Mesothelial cell of epicardium (in vitro differentiated cells): ENCODE results near the gene UMOD. TPM values are rescaled to one million over a fixed set of nuclear protein-coding genes. Genes with fewer than 3 reads are reported as not detected.
"Not testable (repeated sequence)": the region's sequence is repeated elsewhere in the genome, so short reads cannot be mapped to it uniquely, and the experiment has no call there.

ENCODE experiments used
- DNase-seq, 2 experiments: peaks; one replicate each; pipeline ENCODE4 v3.0.0; 2021; ENCODE audit warnings: low spot score in 2 of 2; ENCODE audit not compliant: unreplicated experiment in 2 of 2
- H3K27ac Mint-ChIP-seq: 2 replicates; pipeline ENCODE4 v1.8.0; 2021; ENCODE audit warnings: mixed read lengths
- H3K27me3 Mint-ChIP-seq: 2 replicates; pipeline ENCODE4 v1.8.0; 2021; ENCODE audit warnings: low read depth, mixed read lengths
- H3K36me3 Mint-ChIP-seq: 2 replicates; pipeline ENCODE4 v1.8.0; 2021; ENCODE audit warnings: mixed read lengths
- H3K4me1 Mint-ChIP-seq: 2 replicates; pipeline ENCODE4 v1.8.0; 2021; ENCODE audit warnings: mixed read lengths
- H3K4me3 Mint-ChIP-seq: 2 replicates; pipeline ENCODE4 v1.8.0; 2021; ENCODE audit warnings: mild to moderate bottlenecking, moderate library complexity, mixed read lengths
- H3K9me3 Mint-ChIP-seq: 2 replicates; pipeline ENCODE4 v1.8.0; 2021; ENCODE audit warnings: mixed read lengths
- CTCF ChIP-seq: fragments of 200-600 bp; sonication (generic); IDR thresholded peaks from one replicate; pipeline ENCODE4 v1.5.0; 2021; ENCODE audit warnings: antibody characterized with exemption; ENCODE audit not compliant: unreplicated experiment
- total RNA-seq: library from RNA; stranded (reverse); gene quantifications from 3 replicates; pipeline ENCODE4 v1.2.1, GENCODE V29; 2021

Gene UMOD
- total RNA-seq, 1 donor from 2014 or later: not detected

GRCh38 chr16:20326321-20326720, 26.2 kb downstream of the UMOD start:
- Mint-ChIP-seq H3K27ac (no peak overlapping the region), H3K36me3 (no peaks in the 10 kb centered on the region), H3K4me3 (no peak overlapping the region), H3K9me3 (no peaks in the 10 kb centered on the region), H3K4me1 (no peaks in the 10 kb centered on the region), H3K27me3 (peaks cover 38% of the 10 kb centered on the region)
- DNase-seq: no peak
- TF ChIP-seq CTCF: no peak

GRCh38 chr16:20325005-20325404, 27.5 kb downstream of the UMOD start:
- DNase-seq: no peak
- no peak for TF ChIP-seq CTCF
- H3K27me3 Mint-ChIP-seq: peaks cover 42% of the 10 kb centered on the region
- no peaks in the 10 kb centered on the region for H3K4me1 Mint-ChIP-seq
- no peak overlapping the region for H3K27ac Mint-ChIP-seq
- H3K4me3 Mint-ChIP-seq: no peak overlapping the region
- no peaks in the 10 kb centered on the region for H3K9me3 Mint-ChIP-seq
- no peaks in the 10 kb centered on the region for H3K36me3 Mint-ChIP-seq

GRCh38 chr16:20323591-20324117, 28.9 kb downstream of the UMOD start:
- Mint-ChIP-seq H3K27ac (no peak overlapping the region), H3K9me3 (no peaks in the 10 kb centered on the region), H3K4me3 (no peak overlapping the region), H3K4me1 (no peaks in the 10 kb centered on the region), H3K27me3 (peaks cover 39% of the 10 kb centered on the region), H3K36me3 (no peaks in the 10 kb centered on the region)
- no peak for TF ChIP-seq CTCF
- no peak for DNase-seq

- TF ChIP-seq CTCF: no peak
- Mint-ChIP-seq H3K9me3 (no peaks in the 10 kb centered on the region), H3K27me3 (peaks cover 45% of the 10 kb centered on the region)
Observed at GRCh38 chr16:20322696-20323095, 29.8 kb downstream of the UMOD start.

GRCh38 chr16:20321671-20322070, 30.8 kb downstream of the UMOD start:
- TF ChIP-seq CTCF: no peak
- Mint-ChIP-seq H3K4me3 (no peak overlapping the region), H3K4me1 (no peaks in the 10 kb centered on the region), H3K27ac (no peak overlapping the region), H3K9me3 (no peaks in the 10 kb centered on the region), H3K36me3 (no peaks in the 10 kb centered on the region), H3K27me3 (peaks cover 53% of the 10 kb centered on the region)
- DNase-seq: no peak

More at GRCh38 chr16:20322696-20323095, 29.8 kb downstream of the UMOD start:
- no peak overlapping the region for H3K27ac Mint-ChIP-seq
- DNase-seq: no peak
- no peak overlapping the region for H3K4me3 Mint-ChIP-seq
- H3K4me1 Mint-ChIP-seq: no peaks in the 10 kb centered on the region
- no peaks in the 10 kb centered on the region for H3K36me3 Mint-ChIP-seq

GRCh38 chr16:20321051-20321450, 31.5 kb downstream of the UMOD start:
- H3K9me3 Mint-ChIP-seq, DNase-seq, H3K4me3 Mint-ChIP-seq, H3K27ac Mint-ChIP-seq, H3K36me3 Mint-ChIP-seq, H3K4me1 Mint-ChIP-seq: not testable (repeated sequence)
- H3K27me3 Mint-ChIP-seq: peaks cover 54% of the 10 kb centered on the region
